Smooth muscle cell of the brain vasculature (primary cell): Measurements from ENCODE around the gene MAP3K4.

Experiments
- DNase-seq: peaks from one replicate; pipeline ENCODE4 v3.0.0-alpha.2; 2012; ENCODE audit warnings: low read depth, low spot score

Gene MAP3K4

GRCh38 chr6:161080263-161080970 is 88.8 kb downstream of the MAP3K4 start:
- no peak for DNase-seq

DNA sequence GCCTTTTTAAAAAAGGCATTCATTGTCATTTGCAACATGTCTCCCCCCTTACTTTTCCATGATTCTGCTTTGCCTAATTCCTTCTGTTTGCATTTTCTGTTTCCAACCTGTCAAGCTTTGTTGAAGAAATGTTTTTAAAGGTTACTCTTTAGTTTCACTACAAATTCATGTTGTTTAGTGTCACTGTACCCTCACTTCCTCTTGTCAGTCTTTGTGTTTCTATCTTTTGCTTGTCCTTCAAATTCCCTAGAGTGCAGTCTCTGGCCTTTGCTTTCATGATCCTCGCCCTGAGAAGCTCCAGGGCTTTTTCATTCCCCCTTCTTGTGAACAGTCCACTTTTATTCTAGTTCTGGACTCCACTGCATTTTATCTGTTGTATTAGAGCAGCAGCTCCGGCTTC is 90.6 kb downstream of the MAP3K4 start:
- DNase-seq, result no peak

GRCh38 chr6:161085246-161085645 is 93.7 kb downstream of the MAP3K4 start:
- no peak for DNase-seq

DNA sequence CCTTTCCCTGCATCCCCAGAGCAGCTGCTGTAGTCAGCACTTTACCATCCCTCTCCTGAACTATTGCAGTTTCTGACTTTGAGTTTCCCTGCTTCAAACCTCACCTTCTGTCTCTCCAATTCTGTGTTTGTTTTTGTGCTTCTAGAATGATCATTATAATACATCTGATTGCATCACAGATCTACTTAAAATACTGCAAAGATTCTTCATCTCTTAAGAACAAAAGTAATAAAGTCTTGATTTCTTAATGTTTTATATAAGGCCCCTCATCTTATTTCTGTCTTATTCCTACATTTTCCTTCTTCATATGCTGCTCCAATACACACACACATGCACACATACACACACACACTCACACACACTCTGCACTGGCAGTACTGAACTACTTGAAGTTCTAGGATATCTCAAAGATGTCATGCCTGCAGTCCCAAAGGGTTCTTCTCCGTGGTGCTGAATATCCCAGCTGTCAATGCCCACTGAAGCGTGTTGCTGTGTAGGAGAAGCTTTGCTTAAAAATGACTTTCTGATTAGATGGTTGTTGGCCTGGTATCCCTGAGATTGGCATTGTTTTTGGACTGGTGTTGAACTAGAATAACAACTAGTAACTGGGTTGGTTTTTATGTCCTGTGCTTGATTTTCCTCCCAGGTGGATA is 97.2 kb downstream of the MAP3K4 start:
- DNase-seq, result no peak

- no peak for DNase-seq
Observed at GRCh38 chr6:161091151-161091550, 99.6 kb downstream of the MAP3K4 start.

DNA sequence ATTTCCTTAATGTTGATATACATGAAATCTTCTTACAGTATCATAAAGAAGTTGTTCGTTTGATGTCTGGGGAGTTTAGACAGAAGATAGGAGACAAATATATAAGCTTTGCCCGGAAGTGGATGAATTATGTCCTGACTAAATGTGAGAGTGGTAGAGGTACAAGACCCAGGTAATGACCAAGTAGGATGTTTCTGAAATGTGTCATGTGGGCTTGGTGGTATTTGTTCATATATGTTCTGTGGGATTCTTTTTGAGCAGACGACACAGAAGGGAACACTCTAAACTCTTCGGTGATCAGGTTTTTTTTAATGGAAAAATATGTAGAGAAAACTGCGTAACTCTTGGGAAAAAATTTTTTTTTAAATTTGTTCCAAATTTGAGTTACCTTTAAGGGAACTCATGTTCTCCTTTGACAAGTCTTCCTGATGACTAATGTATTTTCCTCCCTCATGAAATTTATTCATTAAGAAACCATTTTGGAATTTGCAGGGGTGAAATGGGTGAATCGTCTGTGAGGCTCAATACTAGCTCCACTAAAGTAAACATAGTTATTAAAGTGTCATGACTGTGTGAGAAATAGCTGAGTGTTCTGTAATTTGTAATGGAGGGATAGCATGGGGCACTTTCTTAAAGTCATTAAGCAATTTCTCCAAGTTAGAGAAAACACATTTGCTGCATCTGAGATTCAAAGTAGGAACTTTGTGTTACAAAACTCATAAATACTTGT is 100.6 kb downstream of the MAP3K4 start:
- DNase-seq, result no peak

DNA sequence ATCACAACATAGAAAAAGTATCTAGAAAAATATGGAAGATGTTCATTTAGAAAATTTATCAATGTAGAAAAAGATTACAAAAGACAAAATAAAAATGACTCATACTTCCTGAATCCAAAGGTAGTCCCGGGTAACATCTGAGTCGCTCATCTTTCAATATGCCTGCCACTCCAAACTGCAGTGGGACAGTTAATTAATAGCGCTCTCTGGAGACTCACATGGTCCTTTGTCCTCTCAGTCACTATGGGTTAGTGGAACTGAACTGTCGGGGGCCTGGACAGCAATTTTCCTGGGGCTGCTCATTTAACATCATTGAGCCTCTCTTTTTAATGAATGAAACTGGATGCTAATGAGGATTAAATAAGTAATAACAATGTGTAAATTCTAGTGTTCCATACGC is 103.4 kb downstream of the MAP3K4 start:
- no peak for DNase-seq

DNA sequence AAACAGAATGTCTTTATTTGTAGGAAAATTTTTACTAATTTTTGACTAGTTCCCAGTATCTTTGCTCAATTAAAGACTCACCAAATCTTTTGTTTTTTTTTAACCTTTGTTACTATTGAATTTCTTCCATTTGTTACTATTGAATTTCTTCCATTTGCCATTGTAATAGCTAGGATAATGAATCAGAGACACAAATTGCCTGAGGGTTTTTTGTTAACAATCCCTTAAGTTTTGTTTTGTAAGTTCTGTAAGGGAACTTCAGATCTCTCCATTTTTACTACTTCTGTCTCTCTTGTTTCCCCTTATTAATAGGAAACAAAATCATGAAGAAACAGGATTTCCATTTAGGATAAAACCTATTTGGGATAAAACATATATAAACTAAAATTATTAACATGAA is 104.3 kb downstream of the MAP3K4 start:
- no peak for DNase-seq

DNA sequence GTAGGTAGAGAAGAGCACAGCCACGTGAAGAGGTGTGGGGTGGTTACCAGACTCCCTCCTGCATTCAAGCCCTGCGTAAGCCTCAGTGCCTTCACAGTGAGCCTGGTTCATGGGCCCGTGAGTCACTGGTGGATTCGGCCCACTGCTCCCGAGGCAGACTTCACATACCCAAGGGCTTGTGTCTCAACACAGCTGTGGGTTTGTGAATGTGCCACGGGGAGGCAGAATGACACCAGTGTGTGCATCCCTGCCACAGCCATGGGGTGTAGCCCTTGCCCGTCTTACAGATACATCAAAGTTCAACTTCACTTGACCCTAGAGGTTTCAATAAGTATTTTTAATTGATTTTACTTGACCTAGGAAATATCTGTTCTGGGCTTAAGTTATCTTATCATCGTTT is 108.5 kb downstream of the MAP3K4 start:
- DNase-seq, result no peak

DNA sequence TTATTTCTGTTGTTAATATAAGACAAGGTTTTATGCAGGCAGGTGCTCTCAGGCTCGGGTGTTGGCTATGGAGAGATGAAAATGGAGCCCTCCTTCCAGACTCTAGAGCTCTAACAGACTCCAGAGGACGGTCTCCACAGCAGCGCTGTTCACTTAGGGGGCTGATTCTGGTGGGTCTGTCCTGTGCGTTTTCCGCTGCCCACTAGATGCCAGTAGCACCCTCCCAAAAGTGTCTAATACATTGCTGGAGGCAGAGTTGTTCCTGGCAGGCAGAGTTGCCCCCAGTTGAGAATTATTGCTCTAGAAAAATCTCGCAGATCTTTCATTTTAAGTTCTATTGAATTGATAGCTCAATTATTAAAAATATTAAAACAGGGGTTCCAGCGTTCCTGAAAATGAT is 109.9 kb downstream of the MAP3K4 start:
- no peak for DNase-seq

DNA sequence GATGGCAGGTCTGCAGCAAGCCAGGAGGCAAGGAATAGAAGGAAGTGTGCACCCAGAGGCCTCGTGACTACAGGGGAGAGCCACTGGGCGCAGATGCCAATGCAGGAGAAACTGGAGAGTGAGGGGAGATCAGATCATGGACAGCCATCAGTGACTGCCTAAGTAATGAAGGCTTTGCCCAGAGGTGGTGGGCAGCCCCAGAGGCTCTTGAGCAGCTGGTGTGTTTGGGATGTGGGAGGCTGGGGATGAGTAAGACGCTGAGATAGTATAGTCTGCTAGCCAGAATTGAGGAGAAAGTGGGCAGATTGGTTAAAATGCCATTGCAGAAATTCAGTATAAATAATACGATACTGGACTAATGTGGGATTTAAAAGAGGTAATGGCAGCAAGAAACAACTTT is 111.9 kb downstream of the MAP3K4 start:
- no peak for DNase-seq

DNA sequence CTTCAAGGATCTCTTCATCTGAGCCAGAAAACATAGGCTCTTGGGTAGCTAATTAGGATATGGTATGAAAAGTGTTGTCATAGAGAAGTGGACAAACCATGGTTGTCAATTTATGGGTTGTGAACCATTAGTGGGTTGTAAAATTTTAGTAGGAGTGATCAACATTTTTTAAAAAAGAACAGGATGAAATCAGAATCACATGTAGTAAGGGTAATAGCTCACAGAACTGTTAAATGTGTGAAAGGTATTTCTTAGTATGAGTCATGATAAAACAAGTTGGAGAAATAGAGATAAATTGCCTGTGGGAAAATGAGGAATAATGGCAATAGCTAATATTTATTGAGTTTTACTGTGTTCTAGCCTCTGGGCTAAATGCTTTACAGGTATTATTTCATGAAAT is 113.4 kb downstream of the MAP3K4 start:
- DNase-seq, result no peak

GRCh38 chr6:161105408-161105807 is 113.8 kb downstream of the MAP3K4 start:
- DNase-seq, result no peak

- DNase-seq, result no peak
Observed at GRCh38 chr6:161107779-161108730, 116.5 kb downstream of the MAP3K4 start.

DNA sequence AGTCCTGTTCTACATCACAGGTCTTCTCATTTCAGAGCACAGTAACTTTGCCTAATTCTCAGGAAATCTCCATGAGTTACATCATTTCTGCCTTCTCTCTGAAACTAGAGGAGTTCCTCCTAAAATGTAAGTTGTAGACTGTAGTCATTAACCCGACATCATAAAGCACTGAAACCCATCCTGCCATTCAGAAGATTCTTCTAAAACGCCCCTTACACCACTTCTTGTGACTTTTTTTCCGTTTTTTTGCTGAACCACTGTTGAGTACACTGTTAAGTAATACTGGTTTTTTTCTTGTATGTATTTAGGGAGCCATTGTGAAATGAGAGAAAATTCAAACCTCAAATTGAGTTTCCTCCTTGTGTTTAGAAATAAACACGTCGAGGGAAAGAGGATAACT is 117.3 kb downstream of the MAP3K4 start:
- no peak for DNase-seq

- DNase-seq, result no peak
Observed at GRCh38 chr6:161109366-161109765, 117.8 kb downstream of the MAP3K4 start.

GRCh38 chr6:161110028-161110779 is 118.6 kb downstream of the MAP3K4 start:
- no peak for DNase-seq

DNA sequence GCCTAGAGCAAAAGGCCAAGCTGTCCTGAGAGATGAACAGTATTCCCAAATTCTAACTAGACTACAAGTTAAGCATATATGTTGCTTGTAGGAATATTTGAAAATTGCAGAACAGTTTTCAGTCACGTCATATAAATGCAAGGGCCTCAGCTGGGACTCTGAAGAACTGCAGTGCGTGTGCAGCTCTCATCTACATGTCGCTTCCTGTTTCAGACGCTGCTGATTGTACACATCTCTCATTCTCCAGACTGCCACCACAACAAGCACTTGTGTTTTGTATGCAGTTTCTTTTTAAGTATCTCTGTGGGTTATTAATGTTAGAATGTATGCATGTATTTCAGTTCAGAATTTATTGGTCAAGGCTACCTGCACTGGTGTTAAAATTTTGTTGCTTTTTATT is 119.7 kb downstream of the MAP3K4 start:
- DNase-seq, result no peak

GRCh38 chr6:161115468-161115867 is 123.9 kb downstream of the MAP3K4 start:
- no peak for DNase-seq

- no peak for DNase-seq
Observed at GRCh38 chr6:161116554-161116953, 125.0 kb downstream of the MAP3K4 start.

- DNase-seq, result no peak
Observed at GRCh38 chr6:161117308-161117707, 125.7 kb downstream of the MAP3K4 start.
